Measurements from ENCODE around the gene AVPR1A. TPM values are rescaled to one million over a fixed set of nuclear protein-coding genes. Genes with fewer than 3 reads are reported as not detected.

AVPR1A gene
- total RNA-seq, 2 donors from 2014 or later: not detected

- no peak overlapping the region for H3K4me3 Mint-ChIP-seq
- 78% methylated on average over 2 of the region's 2 CpGs; no CpG with 5 or more reads in 1 of the 2 experiments for WGBS, 2 experiments (ENCODE audit: insufficient coverage in 1 of 2, insufficient read length in 1 of 2)
- Histone ChIP-seq H3K9ac (ENCODE audit: extremely low read depth, low read length, poor library complexity, severe bottlenecking) (no peak overlapping the region), H3K27me3 (ENCODE audit: control insufficient read depth, insufficient read depth, low read length, poor library complexity, severe bottlenecking) (peaks cover 5% of the 10 kb centered on the region), H3K9me3 (ENCODE audit: control insufficient read depth, low read length) (no peaks in the 10 kb centered on the region), H3K27ac (ENCODE audit: low read depth, low read length) (no peak overlapping the region), H3K36me3 (ENCODE audit: control insufficient read depth, insufficient read depth, low read length) (no peaks in the 10 kb centered on the region), H3K4me3 (ENCODE audit: low read length) (no peak overlapping the region), H3K4me1 (ENCODE audit: control insufficient read depth, insufficient read depth, low read length) (no peaks in the 10 kb centered on the region)
- H3K9me3 Mint-ChIP-seq: no peaks in the 10 kb centered on the region
- TF ChIP-seq CTCF (conservative IDR thresholded peaks at IDR 0.05): no peak
- H3K27ac Mint-ChIP-seq: no peak overlapping the region
- DNase-seq: peak; percentile 54
- peaks cover 4% of the 10 kb centered on the region for H3K27me3 Mint-ChIP-seq (ENCODE audit: insufficient read depth)
- no peaks in the 10 kb centered on the region for H3K4me1 Mint-ChIP-seq
- no peaks in the 10 kb centered on the region for H3K36me3 Mint-ChIP-seq (ENCODE audit: low read depth)
These were observed 21.1 kb downstream of the AVPR1A start for GRCh38 chr12:63129927-63130326.

GRCh38 chr12:63124778-63125177 lies 26.2 kb downstream of the AVPR1A start:
- Histone ChIP-seq H3K4me1 (ENCODE audit: control insufficient read depth, insufficient read depth, low read length) (no peaks in the 10 kb centered on the region), H3K36me3 (ENCODE audit: control insufficient read depth, insufficient read depth, low read length) (no peaks in the 10 kb centered on the region), H3K27me3 (ENCODE audit: control insufficient read depth, insufficient read depth, low read length, poor library complexity, severe bottlenecking) (peaks cover 5% of the 10 kb centered on the region), H3K4me3 (ENCODE audit: low read length) (no peak overlapping the region), H3K9me3 (ENCODE audit: control insufficient read depth, low read length) (no peaks in the 10 kb centered on the region), H3K27ac (ENCODE audit: low read depth, low read length) (no peak overlapping the region), H3K9ac (ENCODE audit: extremely low read depth, low read length, poor library complexity, severe bottlenecking) (no peak overlapping the region)
- no peaks in the 10 kb centered on the region for H3K36me3 Mint-ChIP-seq (ENCODE audit: low read depth)
- no peak for DNase-seq
- no peak overlapping the region for H3K27ac Mint-ChIP-seq
- no peak for TF ChIP-seq CTCF (conservative IDR thresholded peaks at IDR 0.05)
- no peaks in the 10 kb centered on the region for H3K9me3 Mint-ChIP-seq
- no peak overlapping the region for H3K4me3 Mint-ChIP-seq
- no peaks in the 10 kb centered on the region for H3K4me1 Mint-ChIP-seq
- H3K27me3 Mint-ChIP-seq (ENCODE audit: insufficient read depth): peaks cover 1% of the 10 kb centered on the region

- Histone ChIP-seq H3K27ac (ENCODE audit: low read depth, low read length) (no peak overlapping the region), H3K36me3 (ENCODE audit: control insufficient read depth, insufficient read depth, low read length) (no peaks in the 10 kb centered on the region), H3K9ac (ENCODE audit: extremely low read depth, low read length, poor library complexity, severe bottlenecking) (no peak overlapping the region), H3K9me3 (ENCODE audit: control insufficient read depth, low read length) (no peaks in the 10 kb centered on the region), H3K4me1 (ENCODE audit: control insufficient read depth, insufficient read depth, low read length) (no peaks in the 10 kb centered on the region), H3K4me3 (ENCODE audit: low read length) (no peak overlapping the region), H3K27me3 (ENCODE audit: control insufficient read depth, insufficient read depth, low read length, poor library complexity, severe bottlenecking) (no peaks in the 10 kb centered on the region)
- H3K9me3 Mint-ChIP-seq: no peaks in the 10 kb centered on the region
- peaks cover 1% of the 10 kb centered on the region for H3K27me3 Mint-ChIP-seq (ENCODE audit: insufficient read depth)
- whole genome bisulfite sequencing, 2 experiments (ENCODE audit: insufficient coverage in 1 of 2, insufficient read length in 1 of 2): 15% methylated on average over 3 of the region's 5 CpGs; no CpG with 5 or more reads in 1 of the 2 experiments
- peak; percentile 92 for TF ChIP-seq CTCF (conservative IDR thresholded peaks at IDR 0.05)
- H3K36me3 Mint-ChIP-seq (ENCODE audit: low read depth): no peaks in the 10 kb centered on the region
- DNase-seq: no peak
- H3K4me3 Mint-ChIP-seq: no peak overlapping the region
- no peak overlapping the region for H3K27ac Mint-ChIP-seq
- H3K4me1 Mint-ChIP-seq: no peaks in the 10 kb centered on the region
These were observed 47.4 kb downstream of the AVPR1A start for GRCh38 chr12:63103494-63104131.
